DND-41 (cell line): ENCODE data around the gene CACNA2D3.

Experiments used
- ATAC-seq: fragments of 200-7000 bp; cut with Tn5 transposase; 3 replicates; pipeline ENCODE4 v1.9.1; 2021; ENCODE audit warnings: low read depth; ENCODE audit not compliant: insufficient read depth
- DNase-seq: peaks from one replicate; pipeline ENCODE4 v3.0.0-alpha.2; 2020
- H2AFZ ChIP-seq: 2 replicates; pipeline ENCODE4 v1.6.0; 2012; ENCODE audit warnings: low read depth, low read length
- H3K27ac ChIP-seq: 2 replicates; pipeline ENCODE4 v1.5.1; 2012; ENCODE audit warnings: low read length, inconsistent platforms
- H3K27me3 ChIP-seq: fragments of 200-600 bp; sonication (generic); 2 replicates; pipeline ENCODE4 v1.6.0; 2012; ENCODE audit warnings: low read length, mild to moderate bottlenecking, inconsistent platforms; ENCODE audit not compliant: insufficient read depth, poor library complexity
- H3K36me3 ChIP-seq: 2 replicates; pipeline ENCODE4 v1.5.1; 2012; ENCODE audit warnings: low read length, inconsistent platforms; ENCODE audit not compliant: insufficient read depth
- H3K4me1 ChIP-seq: 2 replicates; pipeline ENCODE4 v1.5.1; 2012; ENCODE audit warnings: mild to moderate bottlenecking, low read length; ENCODE audit not compliant: insufficient read depth
- H3K4me2 ChIP-seq: 2 replicates; pipeline ENCODE4 v1.6.0; 2012; ENCODE audit warnings: mild to moderate bottlenecking, moderate library complexity, low read length, inconsistent platforms; ENCODE audit not compliant: insufficient read depth
- H3K4me3 ChIP-seq, 2 experiments: fragments of 200-600 bp in 1 of 2; shearing (Covaris generic) in 1 of 2; 2 replicates each; pipeline ENCODE4 v1.5.1; 2012 to 2016; ENCODE audit warnings: inconsistent platforms in 2 of 2, low read length in 2 of 2, mild to moderate bottlenecking in 2 of 2, low read depth in 1 of 2, moderate library complexity in 1 of 2
- H3K79me2 ChIP-seq: 2 replicates; pipeline ENCODE4 v1.6.0; 2012; ENCODE audit warnings: low read length, inconsistent platforms; ENCODE audit not compliant: insufficient read depth
- H3K9ac ChIP-seq: 2 replicates; pipeline ENCODE4 v1.6.0; 2012; ENCODE audit warnings: low read depth, mild to moderate bottlenecking, inconsistent platforms, low read length, moderate library complexity
- H3K9me3 ChIP-seq: 2 replicates; pipeline ENCODE4 v1.5.1; 2012; ENCODE audit warnings: low read length, moderate library complexity, mild to moderate bottlenecking, inconsistent platforms; ENCODE audit not compliant: insufficient read depth, severe bottlenecking
- H4K20me1 ChIP-seq: 2 replicates; pipeline ENCODE4 v1.6.0; 2012; ENCODE audit warnings: low read length; ENCODE audit not compliant: insufficient read depth
- EZH2 ChIP-seq: IDR thresholded peaks from 3 replicates; pipeline ENCODE4 v1.6.1; 2012; ENCODE audit warnings: borderline replicate concordance, low read depth, mild to moderate bottlenecking, moderate library complexity, low read length, inconsistent platforms; ENCODE audit not compliant: severe bottlenecking
- TF ChIP-seq, protein P1 (sequence below): IDR thresholded peaks from 2 replicates; pipeline ENCODE4 v1.5.1; 2012; ENCODE audit warnings: borderline replicate concordance, low read length, moderate library complexity, mild to moderate bottlenecking; ENCODE audit not compliant: poor library complexity, severe bottlenecking; ENCODE audit errors: extremely low read depth

The CACNA2D3 gene

DNA sequence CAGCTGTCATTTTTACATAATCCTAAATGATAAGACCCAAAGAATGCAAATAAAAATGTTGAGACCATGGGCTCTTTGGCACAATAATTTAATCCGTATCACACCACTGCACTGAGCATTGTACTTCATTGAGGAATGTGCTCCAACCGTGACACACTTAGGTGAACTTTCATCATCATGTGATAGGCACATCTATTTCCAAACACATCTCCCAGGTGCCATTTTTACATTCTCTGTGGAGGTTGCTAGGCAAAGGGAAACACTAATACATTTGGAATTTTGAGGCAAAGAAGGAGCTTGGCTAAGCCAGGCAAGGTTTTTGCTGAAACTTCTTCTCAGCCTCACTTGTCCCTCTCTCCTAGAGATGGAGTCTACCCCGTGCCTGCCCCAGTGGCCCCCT is 736.8 kb downstream of the CACNA2D3 start:
- H3K4me3 ChIP-seq: no peak overlapping the region
- H3K4me1 ChIP-seq: no peaks in the 10 kb centered on the region
- no peak overlapping the region for H2AFZ ChIP-seq
- DNase-seq: no peak
- no peak overlapping the region for H3K9ac ChIP-seq
- TF ChIP-seq EZH2: no peak
- TF ChIP-seq, protein P1, sequence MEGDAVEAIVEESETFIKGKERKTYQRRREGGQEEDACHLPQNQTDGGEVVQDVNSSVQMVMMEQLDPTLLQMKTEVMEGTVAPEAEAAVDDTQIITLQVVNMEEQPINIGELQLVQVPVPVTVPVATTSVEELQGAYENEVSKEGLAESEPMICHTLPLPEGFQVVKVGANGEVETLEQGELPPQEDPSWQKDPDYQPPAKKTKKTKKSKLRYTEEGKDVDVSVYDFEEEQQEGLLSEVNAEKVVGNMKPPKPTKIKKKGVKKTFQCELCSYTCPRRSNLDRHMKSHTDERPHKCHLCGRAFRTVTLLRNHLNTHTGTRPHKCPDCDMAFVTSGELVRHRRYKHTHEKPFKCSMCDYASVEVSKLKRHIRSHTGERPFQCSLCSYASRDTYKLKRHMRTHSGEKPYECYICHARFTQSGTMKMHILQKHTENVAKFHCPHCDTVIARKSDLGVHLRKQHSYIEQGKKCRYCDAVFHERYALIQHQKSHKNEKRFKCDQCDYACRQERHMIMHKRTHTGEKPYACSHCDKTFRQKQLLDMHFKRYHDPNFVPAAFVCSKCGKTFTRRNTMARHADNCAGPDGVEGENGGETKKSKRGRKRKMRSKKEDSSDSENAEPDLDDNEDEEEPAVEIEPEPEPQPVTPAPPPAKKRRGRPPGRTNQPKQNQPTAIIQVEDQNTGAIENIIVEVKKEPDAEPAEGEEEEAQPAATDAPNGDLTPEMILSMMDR: no peak
- H3K9me3 ChIP-seq: no peaks in the 10 kb centered on the region
- ATAC-seq: no peak
- H3K79me2 ChIP-seq: no peaks in the 10 kb centered on the region
- H3K4me2 ChIP-seq: no peak overlapping the region
- no peak overlapping the region for H3K27ac ChIP-seq
- no peaks in the 10 kb centered on the region for H3K36me3 ChIP-seq
- H3K27me3 ChIP-seq: peaks cover 4% of the 10 kb centered on the region
- no peaks in the 10 kb centered on the region for H4K20me1 ChIP-seq

DNA sequence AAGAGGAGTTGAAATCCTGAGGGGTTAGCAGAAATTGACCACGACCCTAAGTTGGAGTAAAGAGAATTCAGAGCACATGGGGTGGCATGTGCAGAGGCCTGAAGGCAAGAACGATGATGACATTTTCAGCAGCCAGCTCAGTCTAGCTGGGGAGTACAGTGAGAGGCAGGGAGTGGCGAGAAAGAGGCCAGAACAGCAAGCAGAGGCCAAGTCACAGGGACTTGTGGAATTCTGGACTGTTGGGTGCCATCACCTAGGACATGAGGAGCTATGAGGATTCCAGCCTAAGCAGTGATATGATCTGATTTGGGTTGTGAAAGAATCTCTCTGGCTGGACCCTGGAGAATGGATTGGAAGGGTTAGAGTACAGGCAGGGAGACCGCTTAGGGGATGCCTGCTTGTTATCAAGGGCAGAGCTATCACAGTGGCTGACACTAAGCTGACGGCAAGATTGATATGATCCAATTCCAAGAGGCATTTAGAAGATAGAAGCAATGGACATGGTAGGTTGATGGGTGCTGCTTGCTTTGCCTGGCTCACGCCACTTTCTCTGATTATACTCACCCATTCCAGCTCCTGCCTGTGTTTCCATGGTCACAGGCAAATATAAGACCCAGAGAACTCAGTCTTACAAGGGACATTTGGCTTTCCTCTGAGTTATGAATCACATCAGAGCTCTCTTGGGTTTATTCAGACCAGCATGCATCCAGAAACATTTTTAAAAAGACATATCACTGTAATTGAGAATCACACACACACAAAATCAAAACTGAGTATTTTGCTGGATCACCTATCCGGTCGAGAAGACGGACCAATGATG is 739.1 kb downstream of the CACNA2D3 start:
- Histone ChIP-seq H3K79me2 (no peaks in the 10 kb centered on the region), H3K4me3 (no peak overlapping the region), H3K9ac (no peak overlapping the region), H3K27ac (no peak overlapping the region), H3K4me2 (no peak overlapping the region), H2AFZ (no peak overlapping the region), H3K27me3 (peaks cover 4% of the 10 kb centered on the region), H3K4me1 (no peaks in the 10 kb centered on the region), H4K20me1 (no peaks in the 10 kb centered on the region), H3K36me3 (no peaks in the 10 kb centered on the region), H3K9me3 (no peaks in the 10 kb centered on the region)
- ATAC-seq: no peak
- no peak for DNase-seq
- TF ChIP-seq, protein P1: no peak
- no peak for TF ChIP-seq EZH2

DNA sequence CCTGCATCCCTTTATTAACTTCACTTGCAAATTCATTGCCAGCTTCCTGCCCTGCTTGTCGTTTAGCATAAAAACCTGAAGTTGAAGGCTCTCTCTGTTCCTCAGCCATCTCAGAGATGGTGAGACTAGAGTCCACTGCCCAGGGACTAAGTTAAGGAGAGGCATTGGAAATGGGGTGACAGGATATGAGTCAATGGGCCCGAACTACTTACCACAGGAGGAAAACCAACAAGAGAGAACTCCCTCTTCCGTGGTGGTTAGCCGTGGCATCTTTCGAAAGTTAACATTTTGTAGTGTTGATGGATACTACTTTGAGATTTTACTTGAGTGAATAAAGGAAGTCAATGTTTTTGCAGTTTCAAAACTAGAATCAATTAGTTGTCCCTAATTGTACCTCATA is 740.2 kb downstream of the CACNA2D3 start:
- Histone ChIP-seq H2AFZ (no peak overlapping the region), H3K9ac (no peak overlapping the region), H3K9me3 (no peaks in the 10 kb centered on the region), H3K36me3 (no peaks in the 10 kb centered on the region), H3K4me2 (no peak overlapping the region), H4K20me1 (no peaks in the 10 kb centered on the region), H3K4me3 (no peak overlapping the region), H3K27me3 (peaks cover 4% of the 10 kb centered on the region), H3K4me1 (no peaks in the 10 kb centered on the region), H3K27ac (no peak overlapping the region), H3K79me2 (no peaks in the 10 kb centered on the region)
- no peak for ATAC-seq
- DNase-seq: no peak
- TF ChIP-seq, protein P1: no peak
- no peak for TF ChIP-seq EZH2
